IMR-90 (cell line): ENCODE results near the gene VPS8. TPM values are rescaled to one million over a fixed set of nuclear protein-coding genes. Genes with fewer than 3 reads are reported as not detected.

Experiments used
- ATAC-seq: fragments of 200-7000 bp; cut with Tn5 transposase; 2 replicates; pipeline ENCODE4 v1.9.1; 2020; ENCODE audit warnings: low read depth, mild to moderate bottlenecking, moderate library complexity
- BruUV-seq: library from RNA; stranded (reverse); fragments of 400-500 nt; replicated peaks from 2 replicates; lab custom pipeline; 2021; lab: Mats Ljungman, UMichigan
- CTCF ChIA-PET: fragments of 300-600 bp; formaldehyde crosslinking; extraction: SDS; loops from one replicate; lab custom pipeline; 2021; ENCODE audit warnings: antibody characterized with exemption; lab: Yijun Ruan, JAX
- POLR2A ChIA-PET: fragments of 300-600 bp; sonication (Branson Sonifier 250); formaldehyde crosslinking; loops from one replicate; lab custom pipeline; 2022; ENCODE audit warnings: antibody characterized with exemption; ENCODE audit not compliant: unreplicated experiment; lab: Charles Lee
- DNase-seq: peaks from one replicate; pipeline ENCODE4 v3.0.0; 2013
- H2AFZ ChIP-seq: replicated peaks from 2 replicates; pipeline ENCODE3; 2013; ENCODE audit warnings: low read length, mild to moderate bottlenecking; ENCODE audit not compliant: poor library complexity
- H2AK5ac ChIP-seq: 2 replicates; pipeline ENCODE4 v1.6.1; 2013; ENCODE audit warnings: low read depth, low read length, inconsistent platforms
- H2AK9ac ChIP-seq: replicated peaks from 2 replicates; pipeline ENCODE3; 2013; ENCODE audit warnings: mild to moderate bottlenecking, low read depth, low read length, moderate library complexity; ENCODE audit not compliant: poor library complexity
- H2BK120ac ChIP-seq: 2 replicates; pipeline ENCODE4 v1.6.1; 2013; ENCODE audit warnings: low read depth, low read length, inconsistent platforms
- H2BK15ac ChIP-seq: 3 replicates; pipeline ENCODE4 v1.6.1; 2013; ENCODE audit warnings: low read depth, low read length, inconsistent platforms
- H2BK20ac ChIP-seq: 2 replicates; pipeline ENCODE4 v1.6.1; 2013; ENCODE audit warnings: low read depth, mild to moderate bottlenecking, inconsistent platforms, low read length, moderate library complexity
- H2BK5ac ChIP-seq: 2 replicates; pipeline ENCODE4 v1.6.1; 2013; ENCODE audit warnings: mild to moderate bottlenecking, low read depth, low read length, inconsistent platforms; ENCODE audit not compliant: poor library complexity, severe bottlenecking
- H3K14ac ChIP-seq: replicated peaks from 2 replicates; pipeline ENCODE4 v1.6.1; 2013; ENCODE audit warnings: low read depth, low read length, inconsistent platforms
- H3K18ac ChIP-seq: 2 replicates; pipeline ENCODE4 v1.6.1; 2013; ENCODE audit warnings: low read depth, low read length, control low read depth
- H3K23ac ChIP-seq: 2 replicates; pipeline ENCODE4 v1.6.1; 2013; ENCODE audit warnings: low read depth, low read length, inconsistent platforms
- H3K27ac ChIP-seq: 2 replicates; pipeline ENCODE4 v1.5.1; 2013; ENCODE audit warnings: mild to moderate bottlenecking, control low read depth, low read length; ENCODE audit not compliant: insufficient read depth
- H3K27me3 ChIP-seq: 2 replicates; pipeline ENCODE4 v1.6.1; 2013; ENCODE audit warnings: low read length; ENCODE audit not compliant: control insufficient read depth, insufficient read depth
- H3K36me3 ChIP-seq: 2 replicates; pipeline ENCODE4 v1.6.1; 2013; ENCODE audit warnings: low read length, mixed read lengths; ENCODE audit not compliant: control insufficient read depth, insufficient read depth
- H3K4ac ChIP-seq: 2 replicates; pipeline ENCODE4 v1.6.1; 2013; ENCODE audit warnings: low read depth, low read length, inconsistent platforms
- H3K4me1 ChIP-seq: 2 replicates; pipeline ENCODE4 v1.6.1; 2013; ENCODE audit warnings: low read length, mixed read lengths; ENCODE audit not compliant: control insufficient read depth, insufficient read depth
- H3K4me2 ChIP-seq: 2 replicates; pipeline ENCODE4 v1.6.1; 2013; ENCODE audit warnings: low read depth, mild to moderate bottlenecking, control low read depth, low read length, moderate library complexity
- H3K4me3 ChIP-seq: 2 replicates; pipeline ENCODE4 v1.5.1; 2013; ENCODE audit warnings: low read depth, mild to moderate bottlenecking, control low read depth, low read length, moderate library complexity; ENCODE audit not compliant: insufficient read depth
- H3K56ac ChIP-seq: 2 replicates; pipeline ENCODE4 v1.6.1; 2013; ENCODE audit warnings: low read length, inconsistent platforms; ENCODE audit not compliant: insufficient read depth; ENCODE audit errors: extremely low read depth
- H3K79me1 ChIP-seq, 2 experiments: 2 replicates each; pipeline ENCODE4 v1.6.1; 2013; ENCODE audit warnings: low read length in 2 of 2, inconsistent platforms in 1 of 2, low read depth in 1 of 2
- H3K9ac ChIP-seq: 2 replicates; pipeline ENCODE4 v1.6.1; 2013; ENCODE audit warnings: low read depth, low read length, control low read depth
- H3K9me1 ChIP-seq: 2 replicates; pipeline ENCODE4 v1.6.1; 2013; ENCODE audit warnings: low read length, inconsistent platforms; ENCODE audit not compliant: insufficient read depth
- H3K9me3 ChIP-seq: 2 replicates; pipeline ENCODE4 v1.6.1; 2013; ENCODE audit warnings: low read length; ENCODE audit not compliant: control insufficient read depth, insufficient read depth
- H4K20me1 ChIP-seq: 2 replicates; pipeline ENCODE4 v1.6.1; 2013; ENCODE audit warnings: low read length, inconsistent platforms; ENCODE audit not compliant: insufficient read depth
- H4K5ac ChIP-seq: 2 replicates; pipeline ENCODE4 v1.6.1; 2013; ENCODE audit warnings: mild to moderate bottlenecking, low read depth, low read length, control low read depth
- H4K8ac ChIP-seq, 2 experiments: 2 replicates each; pipeline ENCODE4 v1.6.1; 2013; ENCODE audit warnings: low read depth in 2 of 2, low read length in 2 of 2, control low read depth in 1 of 2, inconsistent platforms in 1 of 2
- H4K91ac ChIP-seq: 2 replicates; pipeline ENCODE4 v1.6.1; 2013; ENCODE audit warnings: low read depth, low read length, inconsistent platforms; ENCODE audit not compliant: insufficient read depth
- CEBPB ChIP-seq: IDR thresholded peaks from 2 replicates; pipeline ENCODE4 v1.6.1; 2012; ENCODE audit warnings: low read depth, low read length, improper control_type of control experiment
- CHD1 ChIP-seq: IDR thresholded peaks from 2 replicates; pipeline ENCODE4 v1.6.1; 2012; ENCODE audit warnings: low read depth, low read length, improper control_type of control experiment
- CTCF ChIP-seq: conservative IDR thresholded peaks from 2 replicates; pipeline ENCODE4 v1.5.1; 2012; ENCODE audit warnings: mild to moderate bottlenecking, low read depth, low read length, improper control_type of control experiment
- ELK1 ChIP-seq: fragments of 150-350 bp; IDR thresholded peaks from 2 replicates; pipeline ENCODE4 v1.6.1; 2016; ENCODE audit warnings: low read depth, mild to moderate bottlenecking, low read length, moderate library complexity, borderline replicate concordance
- FOS ChIP-seq: fragments of 150-350 bp; IDR thresholded peaks from 2 replicates; pipeline ENCODE4 v1.6.1; 2016; ENCODE audit warnings: low read depth, low read length
- MAFK ChIP-seq: IDR thresholded peaks from 2 replicates; pipeline ENCODE4 v1.6.1; 2012; ENCODE audit warnings: low read depth, low read length, improper control_type of control experiment
- MAZ ChIP-seq: IDR thresholded peaks from 2 replicates; pipeline ENCODE4 v1.6.1; 2012; ENCODE audit warnings: low read depth, mild to moderate bottlenecking, low read length, improper control_type of control experiment, moderate library complexity, borderline replicate concordance
- MXI1 ChIP-seq: IDR thresholded peaks from 2 replicates; pipeline ENCODE4 v1.6.1; 2012; ENCODE audit warnings: low read depth, mild to moderate bottlenecking, low read length, moderate library complexity, borderline replicate concordance
- POLR2A ChIP-seq: IDR thresholded peaks from 2 replicates; pipeline ENCODE4 v1.6.1; 2012; ENCODE audit warnings: mild to moderate bottlenecking, low read depth, low read length
- RAD21 ChIP-seq: IDR thresholded peaks from 2 replicates; pipeline ENCODE4 v1.6.1; 2012; ENCODE audit warnings: low read length, improper control_type of control experiment
- RCOR1 ChIP-seq: IDR thresholded peaks from 2 replicates; pipeline ENCODE4 v1.6.1; 2012; ENCODE audit warnings: mild to moderate bottlenecking, low read length, improper control_type of control experiment; ENCODE audit not compliant: insufficient replicate concordance
- RFX5 ChIP-seq: IDR thresholded peaks from 2 replicates; pipeline ENCODE4 v1.8.0; 2012; ENCODE audit warnings: low read depth, mild to moderate bottlenecking, low read length, moderate library complexity
- SMC3 ChIP-seq: fragments of 150-350 bp; IDR thresholded peaks from 2 replicates; pipeline ENCODE4 v1.6.1; 2016; ENCODE audit warnings: low read depth, mild to moderate bottlenecking, antibody characterized with exemption, low read length, moderate library complexity
- USF2 ChIP-seq: fragments of 150-350 bp; IDR thresholded peaks from 2 replicates; pipeline ENCODE4 v1.6.1; 2017; ENCODE audit warnings: mild to moderate bottlenecking, antibody characterized with exemption, low read length, low read depth
- WGBS, 2 experiments: methylation state at CpG; one replicate each; pipeline versions ENCODE4 v1.1.5 to v1.1.7; 2013; ENCODE audit warnings: missing lambda C conversion rate in 2 of 2; ENCODE audit not compliant: insufficient read length in 1 of 2; ENCODE audit errors: extremely low coverage in 2 of 2; 5-methylcytosine and 5-hydroxymethylcytosine counted together
- dilution Hi-C: fragments of 300-500 bp; cut with HindIII; formaldehyde crosslinking; loops from one replicate; pipeline ENCODE4 v1.14.3; 2018; ENCODE audit warnings: low sequenced_read_pairs; ENCODE audit not compliant: unreplicated experiment
- in situ Hi-C: fragments of 300-500 bp; cut with MboI; formaldehyde crosslinking; loops from 3 replicates; pipeline ENCODE4 v1.14.3; 2019; ENCODE audit warnings: low sequenced_read_pairs, inconsistent platforms, mixed read lengths
- intact Hi-C: fragments of 100-400 bp; cut with micrococcal nuclease; formaldehyde crosslinking; loops from 2 replicates; pipeline ENCODE4 v1.10.0; 2022
- polyA plus RNA-seq, 3 experiments: library from polyadenylated mRNA; depleted of rRNA; stranded (reverse); fragments of >200 nt; gene quantifications; 2 replicates each; pipeline ENCODE4 v1.2.3, GENCODE V29; 2012; ENCODE audit warnings: low replicate concordance in 1 of 3
- total RNA-seq: library from RNA; depleted of rRNA; stranded (reverse); fragments of >200 nt; gene quantifications from 2 replicates; pipeline ENCODE4 v1.2.3, GENCODE V29; 2012

Gene VPS8
- total and polyA plus RNA-seq, 2 of the 4 experiments (the other 2 are of a cell fraction) = 14.0 to 56.1 TPM

GRCh38 chr3:185057829-185058228 is 245.9 kb downstream of the VPS8 start:
- Histone ChIP-seq H3K56ac (no peak overlapping the region), H2AK9ac (no peak overlapping the region), H4K8ac (no peak overlapping the region), H3K9me3 (peaks cover 2% of the 10 kb centered on the region; the same call in 1 of the 2 replicates), H3K4ac (no peak overlapping the region), H3K9ac (no peak overlapping the region), H2AFZ (no peak overlapping the region), H4K91ac (no peak overlapping the region), H3K4me2 (no peak overlapping the region), H2AK5ac (no peak overlapping the region), H2BK5ac (no peak overlapping the region), H4K5ac (no peak overlapping the region), H3K4me3 (no peak overlapping the region), H3K14ac (no peak overlapping the region), H3K36me3 (peaks cover 2% of the 10 kb centered on the region), H3K23ac (no peak overlapping the region), H4K20me1 (no peaks in the 10 kb centered on the region), H3K27me3 (no peaks in the 10 kb centered on the region), H3K27ac (no peak overlapping the region), H2BK15ac (no peak overlapping the region), H3K18ac (no peak overlapping the region), H2BK20ac (no peak overlapping the region), H3K4me1 (no peaks in the 10 kb centered on the region), H2BK120ac (no peak overlapping the region), H3K79me1 (no peaks in the 10 kb centered on the region), H3K9me1 (no peaks in the 10 kb centered on the region)
- intact Hi-C loops (no loop called here), dilution Hi-C loops (no loop called here), in situ Hi-C loops (no loop called here)
- ChIA-PET CTCF (interaction anchor here (0.7 kb wide), 1 partner anchor 24 kb away, joined by 3 read pairs; no protein-coding TSS in a partner anchor), POLR2A (no interaction called here)
- BruUV-seq = no TSS peak
- DNase-seq (no peak), ATAC-seq (no peak)
- WGBS, 2 experiments = no CpG with 5 or more reads among the region's 1 CpG
- TF ChIP-seq CTCF (no peak), MAZ (no peak), CEBPB (no peak), CHD1 (no peak), RCOR1 (no peak), FOS (no peak), MAFK (no peak), POLR2A (no peak), ELK1 (no peak), MXI1 (no peak), RAD21 (no peak), RFX5 (no peak), USF2 (no peak), SMC3 (no peak)
